H1 (cell line): ENCODE data around the gene NFASC. TPM values are rescaled to one million over a fixed set of nuclear protein-coding genes. Genes with fewer than 3 reads are reported as not detected.

ENCODE experiments used
- BACH1 ChIP-seq: IDR thresholded peaks from 2 replicates; pipeline ENCODE4 v1.6.1; 2012; ENCODE audit warnings: low read length, improper control_type of control experiment
- CBX8 ChIP-seq: fragments of 300-800, 300-1000 bp; sonication (generic); IDR thresholded peaks from 2 replicates; pipeline ENCODE4 v1.7.1; 2016; ENCODE audit warnings: low read depth, low read length, borderline replicate concordance
- SP2 ChIP-seq: IDR thresholded peaks from 2 replicates; pipeline ENCODE4 v1.6.1; 2012; ENCODE audit warnings: mild to moderate bottlenecking, low read length, inconsistent platforms
- TAF7 ChIP-seq: optimal IDR thresholded peaks from 2 replicates; pipeline ENCODE3; 2011; ENCODE audit warnings: low read depth, mild to moderate bottlenecking, inconsistent platforms, low read length, moderate library complexity, borderline replicate concordance
- polyA plus RNA-seq, 7 experiments: library from polyadenylated mRNA; depleted of rRNA in 3 of 7; stranded (reverse) in 5 of 7; unstranded in 2 of 7; fragments of >200 nt in 5 of 7; fragments of 200-250 nt in 2 of 7; gene quantifications; 1 replicate in 5 of 7; 2 replicates in 1 of 7; 4 replicates in 1 of 7; pipeline versions ENCODE4 v1.2.1 to v1.2.3, GENCODE V29; 2011 to 2013; ENCODE audit warnings: missing spikeins in 2 of 7, mixed read lengths in 2 of 7
- total RNA-seq: library from RNA; stranded (reverse); fragmentation: NEBNext Ultra II Directional; extraction: Animal tissue kit (Norgen Biotek cat#: 25700); gene quantifications from 2 replicates; pipeline ENCODE4 v1.2.1, GENCODE V29; 2021

The NFASC gene
- total and polyA plus RNA-seq, 2 of the 8 experiments (the other 6 are each of a cell fraction or from before 2014, with no cell fraction given): 5.0 to 15.2 TPM

DNA sequence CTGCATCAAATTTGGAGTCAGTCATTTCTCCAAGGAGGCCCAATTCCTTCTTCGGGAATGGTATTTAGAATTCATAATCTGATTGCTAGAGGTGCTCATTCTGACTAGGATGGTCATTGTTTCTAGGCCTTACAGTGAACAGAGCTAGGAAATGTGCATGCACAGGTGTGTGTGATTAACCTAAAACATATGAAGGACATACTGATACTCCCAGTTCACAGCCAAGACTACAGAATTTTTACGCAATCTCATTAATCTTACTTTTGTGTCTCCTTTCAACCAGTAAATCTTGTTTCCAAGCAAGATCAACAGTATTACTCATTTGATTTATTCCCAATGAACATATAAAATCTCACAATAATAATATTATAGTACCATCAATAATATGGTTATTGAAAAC lies 47.1 kb downstream of the NFASC start (continued):
- TF ChIP-seq BACH1 (no peak), CBX8 (no peak), SP2 (no peak), TAF7 (no peak)
